PC-3 (cell line): Measurements from ENCODE around the gene NALCN.

Experiments
- CTCF ChIP-seq: fragments of 300-600 bp; sonication (generic); conservative IDR thresholded peaks from 2 replicates; pipeline ENCODE4 v1.5.1; 2017; ENCODE audit warnings: antibody characterized with exemption, low read depth, mild to moderate bottlenecking, low read length
- EZH2 ChIP-seq: fragments of 300-600 bp; sonication (generic); IDR thresholded peaks from one replicate; pipeline ENCODE4 v1.6.1; 2017; ENCODE audit warnings: antibody characterized with exemption, mild to moderate bottlenecking, low read length; ENCODE audit not compliant: unreplicated experiment
- EZH2phosphoT487 ChIP-seq: fragments of 300-600 bp; sonication (generic); IDR thresholded peaks from 2 replicates; pipeline ENCODE4 v1.6.1; 2018; ENCODE audit warnings: mild to moderate bottlenecking, antibody characterized with exemption, low read length, borderline replicate concordance

GRCh38 chr13:101425623-101426022, 9.3 kb upstream of the NALCN start:
- TF ChIP-seq CTCF (no peak), EZH2phosphoT487 (no peak), EZH2 (no peak)
